MM.1S (cell line): ENCODE data around the gene CABP4.

Experiments
- DNase-seq: peaks from one replicate; pipeline ENCODE4 v3.0.0-alpha.2; 2015
- H2AFZ ChIP-seq: fragments of 300-600 bp; sonication (generic); 2 replicates; pipeline ENCODE4 v1.6.0; 2016; ENCODE audit warnings: antibody characterized with exemption, low read length
- H3F3A ChIP-seq: fragments of 300-600 bp; sonication (generic); 2 replicates; pipeline ENCODE4 v1.6.1; 2016; ENCODE audit warnings: mild to moderate bottlenecking, antibody characterized with exemption, low read length, moderate library complexity, mixed read lengths; ENCODE audit not compliant: insufficient read depth
- H3K27ac ChIP-seq: fragments of 300-600 bp; sonication (generic); 2 replicates; pipeline ENCODE4 v1.5.1; 2016; ENCODE audit warnings: mild to moderate bottlenecking, low read length
- H3K27me3 ChIP-seq: fragments of 300-600 bp; sonication (generic); replicated peaks from 2 replicates; pipeline ENCODE4 v1.6.0; 2016; ENCODE audit warnings: low read length; ENCODE audit not compliant: insufficient read depth
- H3K36me3 ChIP-seq: fragments of 300-600 bp; sonication (generic); replicated peaks from 2 replicates; pipeline ENCODE4 v1.6.1; 2016; ENCODE audit warnings: mild to moderate bottlenecking, low read length, mixed read lengths; ENCODE audit not compliant: insufficient read depth
- H3K4me1 ChIP-seq: fragments of 300-600 bp; sonication (generic); 2 replicates; pipeline ENCODE4 v1.6.1; 2016; ENCODE audit warnings: low read length, mixed read lengths
- H3K4me2 ChIP-seq: fragments of 300-600 bp; sonication (generic); 2 replicates; pipeline ENCODE4 v1.6.0; 2016; ENCODE audit warnings: low read depth, low read length
- H3K4me3 ChIP-seq: fragments of 300-600 bp; sonication (generic); 2 replicates; pipeline ENCODE4 v1.5.1; 2016; ENCODE audit warnings: low read length, mixed read lengths
- H3K79me2 ChIP-seq: fragments of 300-600 bp; sonication (generic); 2 replicates; pipeline ENCODE4 v1.6.1; 2016; ENCODE audit warnings: mixed run types, low read length, mixed read lengths
- H3K9ac ChIP-seq: fragments of 300-600 bp; sonication (generic); 2 replicates; pipeline ENCODE4 v1.6.1; 2016; ENCODE audit warnings: low read length, mixed read lengths
- H3K9me2 ChIP-seq: fragments of 300-600 bp; sonication (generic); replicated peaks from 2 replicates; pipeline ENCODE4 v1.6.1; 2016; ENCODE audit warnings: mild to moderate bottlenecking, low read length, mixed read lengths; ENCODE audit not compliant: insufficient read depth
- H3K9me3 ChIP-seq: fragments of 300-600 bp; sonication (generic); replicated peaks from 2 replicates; pipeline ENCODE4 v1.6.1; 2016; ENCODE audit warnings: mild to moderate bottlenecking, low read length, mixed read lengths; ENCODE audit not compliant: insufficient read depth
- H4K20me1 ChIP-seq: fragments of 300-600 bp; sonication (generic); 2 replicates; pipeline ENCODE4 v1.6.1; 2016; ENCODE audit warnings: mild to moderate bottlenecking, low read length, moderate library complexity, mixed read lengths; ENCODE audit not compliant: insufficient read depth
- CTCF ChIP-seq: fragments of 300-600 bp; sonication (generic); IDR thresholded peaks from 2 replicates; pipeline ENCODE4 v1.5.1; 2016; ENCODE audit warnings: antibody characterized with exemption, low read length, mixed read lengths
- EZH2 ChIP-seq: fragments of 300-600 bp; sonication (generic); optimal IDR thresholded peaks from 2 replicates; pipeline ENCODE3; 2017; ENCODE audit warnings: low read depth, mild to moderate bottlenecking, antibody characterized with exemption, low read length, mixed read lengths
- EZH2phosphoT487 ChIP-seq: fragments of 300-600 bp; sonication (generic); IDR thresholded peaks from 2 replicates; pipeline ENCODE4 v1.6.1; 2018; ENCODE audit warnings: antibody characterized with exemption, low read length

CABP4 gene

GRCh38 chr11:67417425-67417824, 37.7 kb upstream of the CABP4 start:
- Histone ChIP-seq H3K4me3 (no peak overlapping the region), H3F3A (no peaks in the 10 kb centered on the region), H4K20me1 (no peaks in the 10 kb centered on the region), H3K36me3 (no peaks in the 10 kb centered on the region), H3K79me2 (no peaks in the 10 kb centered on the region), H3K9me2 (no peaks in the 10 kb centered on the region), H3K4me1 (peaks cover 17% of the 10 kb centered on the region; the same call in 1 of the 2 replicates), H3K27ac (no peak overlapping the region), H3K27me3 (peaks cover 6% of the 10 kb centered on the region; the same call in 1 of the 2 replicates), H2AFZ (no peak overlapping the region), H3K9ac (no peak overlapping the region), H3K9me3 (no peaks in the 10 kb centered on the region), H3K4me2 (no peak overlapping the region)
- no peak for DNase-seq
- TF ChIP-seq EZH2 (no peak), CTCF (no peak), EZH2phosphoT487 (no peak)

GRCh38 chr11:67418476-67419281, 36.5 kb upstream of the CABP4 start:
- H3K27ac ChIP-seq: peak overlapping the region; percentile 3; the same call in 1 of the 2 replicates
- no peaks in the 10 kb centered on the region for H3K9me3 ChIP-seq
- peak overlapping the region; percentile 25; the same call in 1 of the 2 replicates for H3K4me2 ChIP-seq
- H3K4me3 ChIP-seq: no peak overlapping the region
- peak overlapping the region; percentile 1; the same call in 1 of the 2 replicates for H3K9ac ChIP-seq
- H3K4me1 ChIP-seq: peaks cover 17% of the 10 kb centered on the region; the same call in 1 of the 2 replicates
- H3K36me3 ChIP-seq: no peaks in the 10 kb centered on the region
- TF ChIP-seq EZH2phosphoT487: no peak
- no peak for TF ChIP-seq EZH2
- no peak for TF ChIP-seq CTCF
- 0 out of 2 replicates have a peak overlapping the region, but pooled peaks have one; percentile 38 for H2AFZ ChIP-seq
- peak; percentile 43 for DNase-seq
- H3K79me2 ChIP-seq: no peaks in the 10 kb centered on the region
- peaks cover 6% of the 10 kb centered on the region; the same call in 1 of the 2 replicates for H3K27me3 ChIP-seq
- H4K20me1 ChIP-seq: no peaks in the 10 kb centered on the region
- no peaks in the 10 kb centered on the region for H3K9me2 ChIP-seq
- H3F3A ChIP-seq: no peaks in the 10 kb centered on the region

GRCh38 chr11:67419325-67420049, 35.7 kb upstream of the CABP4 start:
- Histone ChIP-seq H3K27ac (no peak overlapping the region), H3K4me1 (peaks cover 17% of the 10 kb centered on the region; the same call in 1 of the 2 replicates), H3F3A (no peaks in the 10 kb centered on the region), H3K9me2 (no peaks in the 10 kb centered on the region), H3K36me3 (no peaks in the 10 kb centered on the region), H3K4me3 (no peak overlapping the region), H3K4me2 (peak overlapping the region; percentile 25; the same call in 1 of the 2 replicates), H2AFZ (no peak overlapping the region), H3K27me3 (peaks cover 6% of the 10 kb centered on the region; the same call in 1 of the 2 replicates), H3K9me3 (no peaks in the 10 kb centered on the region), H3K9ac (no peak overlapping the region), H3K79me2 (no peaks in the 10 kb centered on the region), H4K20me1 (no peaks in the 10 kb centered on the region)
- no peak for DNase-seq
- TF ChIP-seq CTCF (no peak), EZH2 (no peak), EZH2phosphoT487 (no peak)
